Fibroblast of mammary gland (primary cell): ENCODE measurements around the gene CA7.

Source experiments
- DNase-seq: peaks from one replicate; pipeline ENCODE4 v3.0.0-alpha.2; 2010; ENCODE audit warnings: low read depth
- H3K4me3 ChIP-seq: 2 replicates; pipeline ENCODE4 v1.5.1; 2011; ENCODE audit warnings: low read depth, mild to moderate bottlenecking, low read length, moderate library complexity; ENCODE audit not compliant: control insufficient read depth
- TF ChIP-seq, protein P1 (sequence below): conservative IDR thresholded peaks from 2 replicates; pipeline ENCODE4 v1.5.1; 2011; ENCODE audit warnings: low read depth, low read length, inconsistent platforms; ENCODE audit not compliant: control insufficient read depth, insufficient read depth

The CA7 gene

DNA sequence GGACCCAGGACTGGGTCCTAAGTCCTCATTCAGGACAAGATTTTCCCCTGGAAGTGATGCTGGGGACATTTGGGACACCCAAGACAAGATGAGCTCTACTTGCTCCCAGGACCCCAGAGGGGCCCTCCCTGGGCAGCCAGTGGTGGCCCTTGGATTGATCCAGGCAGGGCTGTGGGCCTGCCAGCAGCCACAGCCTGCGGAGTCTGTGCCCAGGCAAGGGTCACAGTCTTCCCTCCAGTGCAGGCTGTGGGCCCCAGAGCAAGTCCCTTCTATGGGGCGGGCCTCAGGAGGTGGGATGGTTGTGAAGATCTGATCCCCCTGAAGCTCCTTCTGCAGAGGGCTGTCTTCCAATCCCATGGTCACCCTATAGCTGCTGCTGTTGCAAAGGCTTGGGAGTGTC is 12.6 kb downstream of the CA7 start:
- no peak overlapping the region for H3K4me3 ChIP-seq
- TF ChIP-seq, protein P1, sequence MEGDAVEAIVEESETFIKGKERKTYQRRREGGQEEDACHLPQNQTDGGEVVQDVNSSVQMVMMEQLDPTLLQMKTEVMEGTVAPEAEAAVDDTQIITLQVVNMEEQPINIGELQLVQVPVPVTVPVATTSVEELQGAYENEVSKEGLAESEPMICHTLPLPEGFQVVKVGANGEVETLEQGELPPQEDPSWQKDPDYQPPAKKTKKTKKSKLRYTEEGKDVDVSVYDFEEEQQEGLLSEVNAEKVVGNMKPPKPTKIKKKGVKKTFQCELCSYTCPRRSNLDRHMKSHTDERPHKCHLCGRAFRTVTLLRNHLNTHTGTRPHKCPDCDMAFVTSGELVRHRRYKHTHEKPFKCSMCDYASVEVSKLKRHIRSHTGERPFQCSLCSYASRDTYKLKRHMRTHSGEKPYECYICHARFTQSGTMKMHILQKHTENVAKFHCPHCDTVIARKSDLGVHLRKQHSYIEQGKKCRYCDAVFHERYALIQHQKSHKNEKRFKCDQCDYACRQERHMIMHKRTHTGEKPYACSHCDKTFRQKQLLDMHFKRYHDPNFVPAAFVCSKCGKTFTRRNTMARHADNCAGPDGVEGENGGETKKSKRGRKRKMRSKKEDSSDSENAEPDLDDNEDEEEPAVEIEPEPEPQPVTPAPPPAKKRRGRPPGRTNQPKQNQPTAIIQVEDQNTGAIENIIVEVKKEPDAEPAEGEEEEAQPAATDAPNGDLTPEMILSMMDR = no peak
- DNase-seq = no peak

DNA sequence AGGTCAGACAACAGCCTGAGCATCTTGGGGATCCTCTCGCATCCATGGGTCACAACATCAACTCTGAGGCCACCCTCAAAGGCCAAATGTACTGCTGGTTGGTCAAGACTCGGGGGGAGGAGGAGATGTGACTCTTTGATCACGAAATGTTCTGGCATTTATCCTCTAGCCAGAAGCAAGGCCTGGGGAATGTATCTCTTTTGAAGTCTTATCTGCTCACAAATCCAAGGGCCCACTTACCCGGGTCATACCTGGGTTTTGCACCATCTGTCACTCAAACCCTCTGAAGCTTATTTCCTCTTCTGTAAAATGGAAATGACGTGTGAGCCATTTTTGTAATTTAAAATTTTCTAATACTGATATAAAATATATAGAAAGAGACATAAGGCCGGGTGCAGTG is 13.2 kb downstream of the CA7 start:
- TF ChIP-seq, protein P1 = no peak

DNA sequence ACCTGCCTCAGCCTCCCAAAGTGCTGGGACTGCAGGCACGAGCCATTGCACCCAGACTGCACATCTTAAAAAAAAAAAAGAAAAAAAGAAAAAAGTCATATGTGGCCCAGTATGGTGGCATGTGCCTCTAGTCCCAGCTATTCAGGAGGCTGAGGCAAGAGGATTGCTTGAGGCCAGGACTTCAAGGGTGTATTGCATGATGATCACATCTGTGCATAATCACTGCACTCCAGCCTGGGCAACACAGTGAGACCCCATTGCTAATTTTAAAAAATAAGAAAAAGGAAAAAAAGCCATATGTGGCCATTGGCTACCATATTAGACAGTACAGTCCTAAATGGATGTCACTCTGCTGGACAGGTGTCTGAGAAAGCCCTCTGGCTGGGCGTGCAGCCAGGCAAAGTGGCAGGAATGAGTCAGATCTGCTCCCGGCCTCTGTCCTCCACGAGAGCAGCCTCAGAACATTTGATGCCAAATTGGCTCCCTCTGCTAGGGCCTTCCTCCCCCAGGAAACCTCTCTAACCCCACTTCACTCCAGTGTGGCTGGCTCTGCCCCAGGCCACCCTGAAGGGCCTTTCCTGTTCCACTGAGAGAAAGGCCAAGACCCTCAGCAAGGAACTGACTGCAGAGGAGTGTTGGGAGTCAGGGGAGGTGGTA is 14.7 kb downstream of the CA7 start:
- TF ChIP-seq, protein P1 = no peak
- DNase-seq = peak; percentile 59

More for the DNA sequence above, 13.2 kb downstream of the CA7 start:
- no peak for DNase-seq
- H3K4me3 ChIP-seq = no peak overlapping the region

DNA sequence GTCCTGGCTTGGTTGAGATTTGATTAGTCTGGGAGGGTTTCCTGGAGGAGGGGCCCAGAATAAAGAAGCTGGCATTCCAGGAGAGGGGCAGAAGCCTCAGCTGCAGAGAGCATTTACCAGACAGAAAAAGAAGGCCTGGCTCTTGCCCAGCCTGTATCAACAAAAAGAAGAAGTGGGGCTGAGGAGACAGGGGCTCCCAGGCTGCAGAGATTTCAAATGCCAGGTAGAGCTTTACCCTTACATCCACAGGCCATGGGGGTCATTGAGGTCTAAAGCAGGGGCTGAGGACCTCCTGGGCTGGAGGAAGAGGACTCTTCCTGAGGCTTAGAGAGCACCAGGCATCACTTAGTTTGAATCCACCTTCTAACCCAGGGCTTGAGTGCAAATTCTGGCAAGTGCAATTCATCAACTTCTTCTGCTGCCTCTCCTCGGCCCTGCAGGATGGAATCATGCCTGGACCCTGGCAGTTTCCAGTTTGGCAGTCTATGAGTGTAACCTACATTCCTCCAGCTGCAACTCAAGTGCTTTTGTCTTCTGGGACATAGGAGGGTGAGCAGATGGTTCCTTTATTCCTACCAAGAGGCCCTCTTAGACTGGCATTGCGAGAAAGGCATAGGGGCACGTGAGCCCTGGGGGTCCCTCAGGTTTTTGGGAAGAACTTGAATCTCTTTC is 15.3 kb downstream of the CA7 start:
- H3K4me3 ChIP-seq = no peak overlapping the region
- TF ChIP-seq, protein P1 = no peak
- DNase-seq = no peak

More for the DNA sequence above, 14.7 kb downstream of the CA7 start:
- no peak overlapping the region for H3K4me3 ChIP-seq

DNA sequence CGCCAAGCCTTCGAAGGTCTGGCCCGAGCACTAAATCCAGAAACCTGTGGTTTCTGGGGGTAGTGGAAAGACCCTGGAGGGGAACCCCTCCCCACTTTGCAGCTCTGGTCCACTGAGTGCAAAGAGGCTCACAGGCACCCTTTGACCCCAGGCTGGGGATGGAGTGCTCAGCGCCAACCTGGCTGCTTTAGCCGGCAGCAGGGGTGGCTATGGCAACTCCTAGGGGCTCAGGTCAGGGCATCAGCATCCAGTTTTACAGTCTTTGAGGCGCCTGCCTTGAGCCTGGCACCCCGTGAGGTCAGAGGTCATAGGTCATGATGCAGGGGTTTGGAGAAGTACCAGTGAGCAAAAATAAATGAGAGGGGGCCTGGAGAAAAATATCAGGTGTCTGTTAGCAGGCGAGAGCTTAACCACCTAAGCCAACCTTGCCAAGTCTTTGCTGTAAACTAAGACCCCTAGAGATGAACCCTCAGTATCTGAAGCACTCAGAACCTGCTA is 17.9 kb downstream of the CA7 start:
- H3K4me3 ChIP-seq = no peak overlapping the region
- no peak for DNase-seq
- TF ChIP-seq, protein P1 = no peak

DNA sequence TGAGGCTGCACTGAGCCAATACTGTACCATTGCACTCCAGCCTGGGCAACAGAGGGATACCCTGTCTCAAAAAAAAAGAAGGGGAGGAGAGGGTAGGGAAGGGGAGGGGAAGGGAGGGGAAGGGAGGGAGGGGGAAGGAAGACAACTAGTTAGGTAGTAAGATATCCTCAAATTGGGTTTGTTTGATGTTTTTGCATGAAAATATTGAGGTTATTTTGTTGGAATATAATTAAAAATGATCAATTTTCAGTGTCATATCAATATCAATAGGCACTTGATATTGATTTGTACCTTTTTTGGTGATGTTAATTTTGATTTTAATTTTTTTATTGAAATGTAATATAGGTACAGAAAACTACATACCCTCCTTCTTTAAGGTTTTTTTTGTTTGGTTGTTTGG is 19.5 kb downstream of the CA7 start:
- TF ChIP-seq, protein P1 = no peak
- no peak for DNase-seq
- H3K4me3 ChIP-seq = no peak overlapping the region
